GM12872 (cell line): ENCODE results near the gene ADISSP.

Experiments used
- TF ChIP-seq, protein P1 (sequence below): IDR thresholded peaks from 3 replicates; pipeline ENCODE4 v1.5.1; 2011; ENCODE audit warnings: low read depth, mild to moderate bottlenecking, low read length, moderate library complexity; ENCODE audit not compliant: insufficient read depth

The ADISSP gene

GRCh38 chr20:3786126-3786484 lies 18.6 kb upstream of the ADISSP start:
- TF ChIP-seq, protein P1, sequence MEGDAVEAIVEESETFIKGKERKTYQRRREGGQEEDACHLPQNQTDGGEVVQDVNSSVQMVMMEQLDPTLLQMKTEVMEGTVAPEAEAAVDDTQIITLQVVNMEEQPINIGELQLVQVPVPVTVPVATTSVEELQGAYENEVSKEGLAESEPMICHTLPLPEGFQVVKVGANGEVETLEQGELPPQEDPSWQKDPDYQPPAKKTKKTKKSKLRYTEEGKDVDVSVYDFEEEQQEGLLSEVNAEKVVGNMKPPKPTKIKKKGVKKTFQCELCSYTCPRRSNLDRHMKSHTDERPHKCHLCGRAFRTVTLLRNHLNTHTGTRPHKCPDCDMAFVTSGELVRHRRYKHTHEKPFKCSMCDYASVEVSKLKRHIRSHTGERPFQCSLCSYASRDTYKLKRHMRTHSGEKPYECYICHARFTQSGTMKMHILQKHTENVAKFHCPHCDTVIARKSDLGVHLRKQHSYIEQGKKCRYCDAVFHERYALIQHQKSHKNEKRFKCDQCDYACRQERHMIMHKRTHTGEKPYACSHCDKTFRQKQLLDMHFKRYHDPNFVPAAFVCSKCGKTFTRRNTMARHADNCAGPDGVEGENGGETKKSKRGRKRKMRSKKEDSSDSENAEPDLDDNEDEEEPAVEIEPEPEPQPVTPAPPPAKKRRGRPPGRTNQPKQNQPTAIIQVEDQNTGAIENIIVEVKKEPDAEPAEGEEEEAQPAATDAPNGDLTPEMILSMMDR = no peak

GRCh38 chr20:3785240-3786125 lies 17.9 kb upstream of the ADISSP start:
- TF ChIP-seq, protein P1 = no peak

DNA sequence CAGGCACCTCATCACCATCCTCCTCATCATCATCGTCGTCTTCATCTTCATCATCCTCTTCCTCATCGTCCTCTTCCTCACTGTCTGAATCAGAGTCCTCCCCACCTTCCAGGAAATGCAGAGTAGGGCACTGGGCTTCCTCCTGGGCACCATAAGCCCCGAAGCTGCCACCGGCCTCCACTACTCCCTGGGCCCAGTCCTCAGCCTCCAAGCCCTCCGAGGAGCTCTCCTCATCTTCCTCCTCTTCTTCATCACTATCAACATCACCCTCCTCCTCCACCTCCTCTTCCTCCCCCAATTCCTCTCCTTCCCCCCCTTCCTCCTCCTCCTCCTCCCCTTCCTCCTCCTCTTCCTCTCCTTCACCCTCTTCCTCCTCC lies 17.3 kb upstream of the ADISSP start:
- TF ChIP-seq, protein P1 = no peak

- TF ChIP-seq, protein P1 = no peak
These were observed 16.8 kb upstream of the ADISSP start for GRCh38 chr20:3784216-3784853.

DNA sequence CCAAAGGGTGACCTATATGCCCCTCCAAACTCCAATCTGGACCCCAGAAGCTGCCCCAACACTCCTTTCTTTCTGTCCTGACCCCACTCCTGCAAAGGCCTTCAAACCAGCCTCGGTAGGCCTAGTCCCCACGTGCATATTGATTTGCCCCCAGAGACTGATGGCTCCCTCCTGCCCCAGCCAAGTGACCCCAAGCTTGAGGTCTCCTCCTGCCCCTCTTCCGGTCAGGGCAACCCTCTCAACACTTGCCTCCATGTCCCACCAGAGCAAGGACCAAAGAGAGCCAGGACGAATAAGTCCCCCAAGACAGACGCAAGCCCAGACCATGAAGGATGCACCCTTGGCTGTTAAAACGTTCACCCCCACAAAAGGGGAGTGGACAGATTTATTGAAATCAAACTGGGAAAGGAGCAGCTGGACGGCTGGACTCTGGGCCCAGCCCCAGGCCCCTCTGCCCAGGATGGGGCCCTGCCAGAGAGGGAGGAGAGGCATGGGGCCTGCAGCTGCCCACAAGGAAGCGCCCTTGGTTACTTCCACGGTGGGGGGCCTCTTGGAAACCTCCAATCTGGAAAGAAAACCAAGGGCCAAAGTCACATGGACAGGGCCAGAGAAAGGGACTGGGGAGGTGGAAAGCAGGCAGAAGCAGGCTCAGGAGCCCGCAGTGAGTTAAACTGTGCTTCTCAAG lies 16.1 kb upstream of the ADISSP start:
- TF ChIP-seq, protein P1 = no peak

DNA sequence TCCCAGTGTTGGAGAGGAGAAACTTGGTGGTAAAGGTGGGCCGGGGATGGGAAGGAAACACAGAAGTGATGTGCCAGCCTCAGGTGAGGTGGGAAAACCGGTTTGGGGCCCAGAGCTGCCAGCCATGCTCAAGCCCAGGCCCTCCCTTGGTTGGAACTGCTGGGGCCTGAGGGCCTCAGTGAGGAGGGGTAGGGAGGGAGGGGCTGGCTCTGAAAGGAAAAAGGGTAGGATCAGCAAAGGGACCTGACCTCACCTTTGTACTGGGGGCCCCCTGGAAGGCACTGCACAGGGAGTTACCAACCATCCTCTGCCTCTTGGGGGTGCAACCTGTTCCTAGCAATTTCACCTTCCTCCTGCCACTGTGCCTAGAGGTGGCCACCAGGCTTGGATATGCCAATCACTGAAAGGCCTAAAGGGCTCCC lies 15.5 kb upstream of the ADISSP start:
- TF ChIP-seq, protein P1 = no peak

DNA sequence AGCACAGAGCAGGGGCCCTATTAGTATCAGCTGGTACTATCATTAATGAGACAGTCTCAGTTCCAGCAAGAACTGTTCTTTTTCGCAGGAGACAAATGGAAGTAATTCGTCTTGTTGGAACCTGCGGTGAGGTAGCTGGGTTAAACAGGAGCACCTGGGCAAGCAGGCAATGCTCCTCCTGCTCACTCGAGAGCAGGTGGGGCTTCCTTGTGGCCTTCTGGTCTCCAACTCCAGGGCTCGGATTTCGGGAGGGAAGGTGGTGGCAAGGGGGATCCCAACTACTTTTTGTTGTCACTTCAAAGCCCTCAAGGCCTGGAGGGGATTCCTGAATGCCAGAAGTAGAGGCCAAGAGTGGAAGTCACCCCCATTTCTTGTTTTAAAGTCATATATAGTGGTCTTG lies 15.0 kb upstream of the ADISSP start:
- TF ChIP-seq, protein P1 = no peak
